ENCODE measurements around the gene HSF5.

DNA sequence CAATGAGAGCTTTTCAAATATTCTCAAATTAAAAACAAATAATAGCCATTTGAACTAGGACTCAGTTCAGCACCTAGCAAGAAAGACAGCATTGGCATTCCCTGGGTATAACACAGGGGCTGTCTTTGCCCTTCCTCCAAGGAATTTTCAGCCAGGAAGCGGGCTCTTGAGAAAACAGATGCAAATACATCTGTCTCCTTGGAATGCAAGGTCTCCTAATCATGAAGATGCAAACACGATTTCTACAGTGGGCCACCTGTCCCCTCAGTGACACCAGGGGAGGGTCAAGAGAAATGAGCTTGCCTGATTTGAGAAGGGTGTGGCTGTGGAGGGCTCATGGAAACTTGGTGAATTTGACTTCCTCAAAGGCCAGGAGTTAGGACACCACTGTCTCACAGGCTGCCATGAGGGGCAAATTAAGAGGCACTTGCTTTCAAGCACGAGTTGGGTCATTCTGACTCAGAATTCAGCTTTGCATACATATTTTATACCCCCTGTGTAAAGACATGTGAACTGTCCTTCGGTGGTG is 111.7 kb downstream of the HSF5 start:
- TF ChIP-seq, protein P1, sequence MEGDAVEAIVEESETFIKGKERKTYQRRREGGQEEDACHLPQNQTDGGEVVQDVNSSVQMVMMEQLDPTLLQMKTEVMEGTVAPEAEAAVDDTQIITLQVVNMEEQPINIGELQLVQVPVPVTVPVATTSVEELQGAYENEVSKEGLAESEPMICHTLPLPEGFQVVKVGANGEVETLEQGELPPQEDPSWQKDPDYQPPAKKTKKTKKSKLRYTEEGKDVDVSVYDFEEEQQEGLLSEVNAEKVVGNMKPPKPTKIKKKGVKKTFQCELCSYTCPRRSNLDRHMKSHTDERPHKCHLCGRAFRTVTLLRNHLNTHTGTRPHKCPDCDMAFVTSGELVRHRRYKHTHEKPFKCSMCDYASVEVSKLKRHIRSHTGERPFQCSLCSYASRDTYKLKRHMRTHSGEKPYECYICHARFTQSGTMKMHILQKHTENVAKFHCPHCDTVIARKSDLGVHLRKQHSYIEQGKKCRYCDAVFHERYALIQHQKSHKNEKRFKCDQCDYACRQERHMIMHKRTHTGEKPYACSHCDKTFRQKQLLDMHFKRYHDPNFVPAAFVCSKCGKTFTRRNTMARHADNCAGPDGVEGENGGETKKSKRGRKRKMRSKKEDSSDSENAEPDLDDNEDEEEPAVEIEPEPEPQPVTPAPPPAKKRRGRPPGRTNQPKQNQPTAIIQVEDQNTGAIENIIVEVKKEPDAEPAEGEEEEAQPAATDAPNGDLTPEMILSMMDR (IDR thresholded peaks at IDR 0.05 in 4 of 5, conservative IDR thresholded peaks at IDR 0.05 in 1 of 5) = no peak
- TF ChIP-seq POLR2A (IDR thresholded peaks at IDR 0.05) = no peak
